K562 (cell line): ENCODE results near the gene STK17A.

Experiments used
- GABPA ChIP-seq: fragments of 200-800 bp; sonication (Bioruptor generic); conservative IDR thresholded peaks from 2 replicates; pipeline ENCODE4 v1.6.1; 2016; ENCODE audit warnings: low read depth, missing genetic modification characterization, missing compliant biosample characterization
- IRF9 ChIP-seq: fragments of 450-650 bp; IDR thresholded peaks from 2 replicates; pipeline ENCODE4 v1.6.1; 2016; ENCODE audit warnings: missing biosample characterization, missing genetic modification characterization
- NFE2 ChIP-seq: IDR thresholded peaks from 2 replicates; pipeline ENCODE4 v1.6.1; 2014; ENCODE audit warnings: antibody characterized with exemption, low read depth
- NRF1 ChIP-seq, 2 experiments: fragments of 450-650 bp; IDR thresholded peaks in 1 of 2; conservative IDR thresholded peaks in 1 of 2; 2 replicates each; pipeline ENCODE4 v1.6.1; 2014; ENCODE audit warnings: mild to moderate bottlenecking in 2 of 2
- POLR2A ChIP-seq: fragments of 450-650 bp; conservative IDR thresholded peaks from 2 replicates; pipeline ENCODE4 v1.6.1; 2016
- THAP12 ChIP-seq: fragments of 250-450 bp; sonication (Bioruptor Pico); IDR thresholded peaks from 2 replicates; pipeline ENCODE4 v1.9.0; 2021; ENCODE audit warnings: mild to moderate bottlenecking, inconsistent platforms
- ZNF551 ChIP-seq: fragments of 250-450 bp; sonication (Bioruptor Pico); IDR thresholded peaks from 2 replicates; pipeline ENCODE4 v1.5.0; 2021; ENCODE audit warnings: mild to moderate bottlenecking, moderate library complexity

GRCh38 chr7:43671521-43671920 lies 88.6 kb downstream of the STK17A start:
- TF ChIP-seq THAP12 (CRISPR knock-in tag) (no peak), NRF1 (conservative IDR thresholded peaks at IDR 0.05 in 1 of 2, IDR thresholded peaks at IDR 0.05 in 1 of 2) (no peak), GABPA (no peak), NFE2 (no peak), IRF9 (no peak), POLR2A (no peak), ZNF551 (CRISPR knock-in tag) (no peak)
